Breast epithelium (tissue), 3 donors: ENCODE results near the gene PXDN.

Source experiments
- POLR2A ChIP-seq: fragments of 450-650 bp; IDR thresholded peaks from one replicate; pipeline ENCODE4 v1.6.1; 2016; ENCODE audit warnings: antibody characterized with exemption, mild to moderate bottlenecking, moderate library complexity
- POLR2AphosphoS5 ChIP-seq, 3 donors: sonication (generic); formaldehyde crosslinking; IDR thresholded peaks; one replicate each; pipeline ENCODE4 v1.6.1; 2017; ENCODE audit warnings: antibody characterized with exemption in 3 of 3
- TF ChIP-seq, protein P1 (sequence below), 3 donors: fragments of 450-650 bp; IDR thresholded peaks; one replicate each; pipeline ENCODE4 v1.5.1; 2016 to 2017; ENCODE audit warnings: antibody characterized with exemption in 3 of 3, mild to moderate bottlenecking in 3 of 3, moderate library complexity in 3 of 3

DNA sequence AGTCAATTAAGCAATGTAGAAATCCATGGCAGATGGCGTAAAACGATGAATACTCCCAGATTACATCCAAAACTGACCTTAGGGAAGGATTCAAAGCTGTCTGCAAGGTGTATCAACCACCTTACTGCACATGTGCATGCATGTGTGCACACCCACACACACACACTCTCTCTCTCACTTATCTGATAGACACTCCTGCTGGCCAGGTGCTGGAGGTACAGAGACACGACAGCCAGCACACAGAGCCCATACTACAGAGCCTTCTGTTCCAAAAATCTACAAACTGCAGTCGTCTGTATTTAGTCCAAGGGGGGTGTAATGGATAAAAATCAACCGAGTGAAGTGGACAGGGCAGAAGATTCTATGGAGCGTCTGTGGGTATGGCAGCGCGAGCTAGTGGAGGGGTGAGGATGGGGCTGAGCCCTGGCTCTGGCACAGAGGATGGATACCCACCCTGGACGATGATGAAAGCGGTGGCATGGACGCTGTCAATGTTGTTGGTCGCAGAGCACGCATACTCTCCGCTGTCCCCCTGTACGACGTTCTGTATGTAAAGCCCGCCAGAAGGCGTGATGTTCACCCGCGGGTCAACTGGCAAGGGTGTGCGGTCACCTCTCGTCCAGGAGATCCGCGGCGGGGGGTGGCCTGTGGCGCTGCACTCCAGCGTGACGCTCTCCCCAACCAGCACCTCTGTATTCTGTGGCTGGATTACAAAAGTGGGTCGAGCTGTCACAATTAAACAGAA, 78.4 kb downstream of the PXDN start:
- TF ChIP-seq, protein P1, sequence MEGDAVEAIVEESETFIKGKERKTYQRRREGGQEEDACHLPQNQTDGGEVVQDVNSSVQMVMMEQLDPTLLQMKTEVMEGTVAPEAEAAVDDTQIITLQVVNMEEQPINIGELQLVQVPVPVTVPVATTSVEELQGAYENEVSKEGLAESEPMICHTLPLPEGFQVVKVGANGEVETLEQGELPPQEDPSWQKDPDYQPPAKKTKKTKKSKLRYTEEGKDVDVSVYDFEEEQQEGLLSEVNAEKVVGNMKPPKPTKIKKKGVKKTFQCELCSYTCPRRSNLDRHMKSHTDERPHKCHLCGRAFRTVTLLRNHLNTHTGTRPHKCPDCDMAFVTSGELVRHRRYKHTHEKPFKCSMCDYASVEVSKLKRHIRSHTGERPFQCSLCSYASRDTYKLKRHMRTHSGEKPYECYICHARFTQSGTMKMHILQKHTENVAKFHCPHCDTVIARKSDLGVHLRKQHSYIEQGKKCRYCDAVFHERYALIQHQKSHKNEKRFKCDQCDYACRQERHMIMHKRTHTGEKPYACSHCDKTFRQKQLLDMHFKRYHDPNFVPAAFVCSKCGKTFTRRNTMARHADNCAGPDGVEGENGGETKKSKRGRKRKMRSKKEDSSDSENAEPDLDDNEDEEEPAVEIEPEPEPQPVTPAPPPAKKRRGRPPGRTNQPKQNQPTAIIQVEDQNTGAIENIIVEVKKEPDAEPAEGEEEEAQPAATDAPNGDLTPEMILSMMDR (IDR thresholded peaks at IDR 0.05): no peak
- TF ChIP-seq POLR2A (no peak), POLR2AphosphoS5 (IDR thresholded peaks at IDR 0.05) (no peak)
